Measurements from ENCODE around the gene LRRC1.

Gene LRRC1

DNA sequence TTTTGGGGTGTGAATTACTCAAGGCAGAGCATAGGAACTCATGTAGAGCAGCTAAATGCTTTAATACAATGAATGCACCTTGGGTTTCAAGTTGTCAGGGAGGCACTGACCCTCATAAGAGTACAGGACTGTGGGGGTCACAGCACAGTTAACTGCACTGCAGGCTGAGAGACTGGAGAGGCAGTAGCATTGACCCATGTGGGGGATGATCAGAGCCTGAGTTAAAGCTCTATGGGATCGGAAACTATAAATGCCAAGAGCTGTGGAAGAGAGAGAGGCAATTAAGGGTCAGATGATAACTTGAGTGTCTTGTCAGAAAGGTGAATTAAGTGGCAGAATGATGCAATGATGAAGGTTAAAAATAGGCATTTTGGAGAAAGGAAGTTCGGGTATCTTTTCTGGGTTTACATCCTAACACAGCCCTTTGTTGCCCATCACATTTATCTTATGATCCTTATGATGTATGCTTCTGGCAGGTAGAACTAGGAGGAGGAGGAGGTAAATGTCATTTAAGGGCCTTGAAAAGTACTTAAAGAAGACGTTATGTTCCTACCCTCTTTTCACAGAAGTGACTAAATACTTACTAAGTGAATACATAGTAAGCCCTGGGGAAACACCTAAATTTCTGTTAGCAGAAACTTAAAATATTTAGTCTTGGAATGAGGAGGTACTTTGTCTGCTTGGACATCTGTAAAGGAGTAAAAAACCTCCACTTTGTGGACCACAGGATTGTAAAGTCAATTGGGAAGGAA is 24.2 kb downstream of the LRRC1 start:
- no peak for DNase-seq (ENCODE audit: low read depth, low spot score)
- H3K9ac ChIP-seq (ENCODE audit: insufficient read length): no peak overlapping the region
- H3K4me3 ChIP-seq: no peak overlapping the region
- TF ChIP-seq POLR2AphosphoS5 (IDR thresholded peaks at IDR 0.05; ENCODE audit: borderline replicate concordance, low read depth, low read length): no peak
- no peak for TF ChIP-seq EZH2 (IDR thresholded peaks at IDR 0.05)
- no peak for TF ChIP-seq FOXP2 (optimal IDR thresholded peaks at IDR 0.05; ENCODE audit: control extremely low read depth, extremely low read length, insufficient read depth)
- no peaks in the 10 kb centered on the region for H3K9me3 ChIP-seq (ENCODE audit: low read depth, low read length)
- no peak overlapping the region for H3K27ac ChIP-seq
- no peaks in the 10 kb centered on the region for H3K36me3 ChIP-seq (ENCODE audit: insufficient read depth, low read length)

DNA sequence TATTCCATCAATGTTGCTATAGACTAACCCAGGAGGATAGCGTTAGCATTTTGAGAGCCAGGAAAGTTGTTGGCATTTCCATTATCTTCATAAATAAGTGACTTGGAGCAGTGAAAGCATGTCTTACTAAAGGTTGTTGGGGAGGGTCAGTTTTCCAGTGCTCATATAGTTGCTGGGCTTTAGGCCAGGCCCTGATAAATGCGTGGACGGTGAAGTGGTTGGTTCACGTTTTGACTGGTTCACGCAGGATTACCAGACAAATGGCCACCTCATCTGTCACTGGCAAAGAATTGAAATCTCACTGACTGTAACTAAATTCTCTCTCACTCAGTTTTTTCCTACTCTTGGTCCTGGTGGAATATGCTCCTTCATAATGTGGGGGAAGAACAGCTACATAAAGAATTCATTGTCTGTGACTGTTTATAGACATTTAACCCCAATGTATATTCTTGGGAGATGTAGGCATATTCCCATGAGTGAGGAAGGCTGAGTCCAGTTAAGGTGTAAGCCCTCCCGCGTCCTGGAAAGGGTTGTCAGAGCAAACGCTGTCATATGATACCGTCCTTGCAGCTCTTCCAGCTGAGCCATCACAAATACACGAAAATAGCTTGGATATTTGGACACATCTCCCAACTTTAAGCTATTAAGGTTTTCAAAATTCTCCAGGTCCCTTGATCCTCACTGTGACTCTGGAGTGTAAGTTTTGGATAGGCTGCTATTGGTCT is 27.8 kb downstream of the LRRC1 start:
- Histone ChIP-seq H3K9ac (ENCODE audit: insufficient read length) (no peak overlapping the region), H3K27ac (no peak overlapping the region), H3K9me3 (ENCODE audit: low read depth, low read length) (no peaks in the 10 kb centered on the region), H3K36me3 (ENCODE audit: insufficient read depth, low read length) (no peaks in the 10 kb centered on the region), H3K4me3 (no peak overlapping the region)
- DNase-seq (ENCODE audit: low read depth, low spot score): no peak
- TF ChIP-seq FOXP2 (optimal IDR thresholded peaks at IDR 0.05; ENCODE audit: control extremely low read depth, extremely low read length, insufficient read depth) (no peak), POLR2AphosphoS5 (IDR thresholded peaks at IDR 0.05; ENCODE audit: borderline replicate concordance, low read depth, low read length) (no peak), EZH2 (IDR thresholded peaks at IDR 0.05) (no peak)

DNA sequence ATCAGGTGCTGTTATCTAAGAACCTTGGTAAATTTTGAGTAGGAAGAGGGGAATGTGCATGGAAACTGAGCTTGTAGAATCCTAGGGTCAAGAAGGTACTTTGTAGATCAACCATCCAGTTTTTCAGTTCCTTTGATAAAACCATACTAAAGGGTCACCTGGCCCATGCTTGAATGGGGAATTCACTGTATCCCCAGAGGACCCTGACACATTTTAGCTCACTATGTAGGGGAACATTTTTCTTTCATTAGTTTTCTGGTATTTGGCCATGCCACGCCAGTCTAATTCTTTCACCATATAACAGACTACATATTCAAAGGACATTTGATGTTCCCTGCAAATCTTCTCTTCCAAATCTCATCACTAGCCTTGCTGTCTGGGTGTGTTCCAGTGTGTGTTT is 29.9 kb downstream of the LRRC1 start:
- no peak for TF ChIP-seq FOXP2 (optimal IDR thresholded peaks at IDR 0.05; ENCODE audit: control extremely low read depth, extremely low read length, insufficient read depth)
- no peak for TF ChIP-seq POLR2AphosphoS5 (IDR thresholded peaks at IDR 0.05; ENCODE audit: borderline replicate concordance, low read depth, low read length)
- TF ChIP-seq EZH2 (IDR thresholded peaks at IDR 0.05): no peak

DNA sequence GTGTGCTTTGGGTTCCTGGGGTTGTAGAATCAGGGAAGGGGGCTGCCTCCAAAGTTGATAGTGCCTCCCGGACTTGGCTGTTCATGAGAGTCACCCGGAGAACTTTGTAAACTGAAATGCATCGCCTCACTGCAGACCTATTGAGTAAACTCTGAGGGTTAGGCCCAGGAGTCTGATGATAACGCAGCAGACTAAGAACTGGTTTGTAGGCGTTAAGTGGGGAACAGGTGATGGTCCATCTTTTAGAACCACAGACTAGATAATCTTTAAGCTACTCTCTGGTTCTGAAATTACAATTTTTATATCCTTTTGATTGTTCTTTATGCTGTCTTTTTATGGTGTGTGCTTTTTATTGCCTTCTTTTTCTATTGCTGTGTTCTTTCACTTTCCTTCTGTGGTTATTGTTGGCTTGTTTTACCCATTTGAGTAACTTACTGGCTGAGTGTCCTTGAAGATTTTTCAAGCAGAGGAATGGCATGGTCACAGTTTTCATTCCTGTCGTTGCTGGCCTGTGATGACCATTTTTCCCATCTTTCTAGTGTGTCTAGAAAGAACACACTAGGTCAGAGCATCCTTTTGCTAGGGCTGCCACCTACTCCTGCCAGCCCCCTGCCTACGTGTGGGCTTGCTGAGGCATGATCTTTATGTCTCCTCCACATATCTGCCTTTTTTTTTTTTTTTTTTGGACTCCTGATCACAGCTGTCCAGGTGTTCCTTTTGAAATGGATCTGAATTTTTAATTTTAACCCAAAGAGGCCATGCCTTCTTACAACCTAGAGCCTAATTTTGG is 30.9 kb downstream of the LRRC1 start:
- no peak for DNase-seq (ENCODE audit: low read depth, low spot score)
- Histone ChIP-seq H3K4me3 (no peak overlapping the region), H3K27ac (no peak overlapping the region), H3K9me3 (ENCODE audit: low read depth, low read length) (no peaks in the 10 kb centered on the region), H3K36me3 (ENCODE audit: insufficient read depth, low read length) (no peaks in the 10 kb centered on the region), H3K9ac (ENCODE audit: insufficient read length) (no peak overlapping the region)
- TF ChIP-seq EZH2 (IDR thresholded peaks at IDR 0.05) (no peak), FOXP2 (optimal IDR thresholded peaks at IDR 0.05; ENCODE audit: control extremely low read depth, extremely low read length, insufficient read depth) (no peak), POLR2AphosphoS5 (IDR thresholded peaks at IDR 0.05; ENCODE audit: borderline replicate concordance, low read depth, low read length) (no peak)

More for the DNA sequence above, 29.9 kb downstream of the LRRC1 start:
- Histone ChIP-seq H3K36me3 (ENCODE audit: insufficient read depth, low read length) (no peaks in the 10 kb centered on the region), H3K4me3 (no peak overlapping the region), H3K9ac (ENCODE audit: insufficient read length) (no peak overlapping the region), H3K9me3 (ENCODE audit: low read depth, low read length) (no peaks in the 10 kb centered on the region), H3K27ac (no peak overlapping the region)
- no peak for DNase-seq (ENCODE audit: low read depth, low spot score)

DNA sequence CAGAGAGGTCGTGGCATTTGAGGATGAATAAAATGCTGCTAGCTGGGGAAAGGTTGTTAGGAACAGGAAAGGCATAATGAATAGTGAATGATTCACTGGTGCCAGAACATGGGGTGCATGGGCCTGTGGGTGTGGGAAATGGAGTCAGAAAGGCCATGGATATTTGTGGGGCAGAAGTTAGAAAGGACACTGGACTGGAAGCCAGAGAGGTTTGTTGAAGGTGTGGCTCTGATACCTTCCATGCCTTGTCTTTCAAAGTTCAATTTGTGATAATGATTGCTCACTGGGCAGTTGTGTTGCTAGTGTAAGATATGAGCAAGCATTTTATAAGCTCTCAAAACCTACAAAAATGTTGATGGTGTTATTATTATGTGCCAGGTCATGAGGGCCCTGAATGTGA is 32.7 kb downstream of the LRRC1 start:
- no peak for DNase-seq (ENCODE audit: low read depth, low spot score)
- H3K27ac ChIP-seq: no peak overlapping the region

DNA sequence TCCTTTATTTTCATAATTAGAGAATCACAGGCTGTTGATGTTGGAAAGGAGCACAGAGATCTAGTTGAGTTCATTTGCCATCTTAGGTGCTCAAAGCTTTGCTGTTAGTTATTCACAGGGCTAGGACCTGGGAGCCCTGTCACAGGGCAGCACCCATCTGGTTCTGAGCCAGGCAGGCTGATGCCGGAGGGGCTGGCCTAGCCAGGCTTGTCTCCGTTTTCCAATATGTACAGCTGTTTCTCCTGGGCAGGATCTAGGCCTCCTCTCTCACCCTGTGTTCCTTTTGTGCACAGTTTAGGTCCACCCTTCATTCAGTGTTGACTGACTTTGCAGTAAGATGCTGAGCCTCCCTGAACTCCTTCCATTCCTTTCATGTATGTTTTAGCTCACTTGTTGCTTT is 33.4 kb downstream of the LRRC1 start:
- TF ChIP-seq EZH2 (IDR thresholded peaks at IDR 0.05): no peak
- TF ChIP-seq POLR2AphosphoS5 (IDR thresholded peaks at IDR 0.05; ENCODE audit: borderline replicate concordance, low read depth, low read length): no peak
- no peak for TF ChIP-seq FOXP2 (optimal IDR thresholded peaks at IDR 0.05; ENCODE audit: control extremely low read depth, extremely low read length, insufficient read depth)
- no peak for DNase-seq (ENCODE audit: low read depth, low spot score)

More for the DNA sequence above, 32.7 kb downstream of the LRRC1 start:
- TF ChIP-seq POLR2AphosphoS5 (IDR thresholded peaks at IDR 0.05; ENCODE audit: borderline replicate concordance, low read depth, low read length) (no peak), FOXP2 (optimal IDR thresholded peaks at IDR 0.05; ENCODE audit: control extremely low read depth, extremely low read length, insufficient read depth) (no peak), EZH2 (IDR thresholded peaks at IDR 0.05) (no peak)
- Histone ChIP-seq H3K9ac (ENCODE audit: insufficient read length) (no peak overlapping the region), H3K36me3 (ENCODE audit: insufficient read depth, low read length) (no peaks in the 10 kb centered on the region), H3K9me3 (ENCODE audit: low read depth, low read length) (no peaks in the 10 kb centered on the region), H3K4me3 (no peak overlapping the region)

DNA sequence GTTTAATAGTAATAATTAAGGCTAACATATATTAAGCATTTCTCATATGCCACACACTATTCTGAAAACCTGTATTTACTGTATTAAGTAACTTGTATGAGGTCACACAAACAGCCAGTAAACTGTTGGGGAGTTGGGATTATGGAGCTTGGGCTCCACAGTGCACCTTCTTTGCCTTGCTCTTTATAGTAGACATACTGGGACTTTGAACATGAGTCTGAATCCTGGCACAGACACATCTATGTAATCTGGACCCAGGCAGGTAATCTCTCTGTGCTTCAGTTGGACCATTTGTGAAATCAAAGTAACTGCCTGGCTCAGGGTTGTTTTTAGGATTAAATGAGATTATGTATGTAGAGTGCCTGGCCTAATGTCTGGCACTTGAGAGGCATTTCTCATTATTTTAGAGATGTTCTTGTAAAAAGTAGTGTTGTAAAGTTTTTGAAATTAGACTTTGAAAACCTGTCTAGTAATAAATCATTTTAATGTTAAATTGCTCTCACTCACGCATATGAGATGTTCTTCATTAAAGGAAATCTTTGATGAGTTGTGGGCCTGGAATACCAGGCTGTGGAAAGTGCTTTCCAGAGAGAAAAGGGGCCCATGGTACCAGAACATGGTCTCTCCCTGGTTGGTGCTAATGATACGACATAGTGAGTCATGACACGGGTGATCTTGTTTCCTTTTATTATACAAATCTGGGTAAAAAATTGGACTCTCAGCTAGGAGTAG is 34.3 kb downstream of the LRRC1 start:
- no peak overlapping the region for H3K9ac ChIP-seq (ENCODE audit: insufficient read length)
- H3K4me3 ChIP-seq: no peak overlapping the region
- no peaks in the 10 kb centered on the region for H3K9me3 ChIP-seq (ENCODE audit: low read depth, low read length)
- TF ChIP-seq EZH2 (IDR thresholded peaks at IDR 0.05) (no peak), FOXP2 (optimal IDR thresholded peaks at IDR 0.05; ENCODE audit: control extremely low read depth, extremely low read length, insufficient read depth) (no peak), POLR2AphosphoS5 (IDR thresholded peaks at IDR 0.05; ENCODE audit: borderline replicate concordance, low read depth, low read length) (no peak)
- H3K27ac ChIP-seq: no peak overlapping the region
- no peak for DNase-seq (ENCODE audit: low read depth, low spot score)
- H3K36me3 ChIP-seq (ENCODE audit: insufficient read depth, low read length): no peaks in the 10 kb centered on the region

More for the DNA sequence above, 33.4 kb downstream of the LRRC1 start:
- no peak overlapping the region for H3K4me3 ChIP-seq
- no peak overlapping the region for H3K27ac ChIP-seq
- H3K9me3 ChIP-seq (ENCODE audit: low read depth, low read length): no peaks in the 10 kb centered on the region
- H3K36me3 ChIP-seq (ENCODE audit: insufficient read depth, low read length): no peaks in the 10 kb centered on the region
- no peak overlapping the region for H3K9ac ChIP-seq (ENCODE audit: insufficient read length)

Data from SK-N-MC (cell line).